Psoas muscle (tissue), 8 donors: ENCODE results near the gene PTS. TPM values are rescaled to one million over a fixed set of nuclear protein-coding genes. Genes with fewer than 3 reads are reported as not detected.

ENCODE experiments used
- ATAC-seq, 4 donors: fragments of 200-7000 bp; cut with Tn5 transposase; one replicate each; pipeline ENCODE4 v1.9.1; 2020; ENCODE audit warnings: moderate library complexity in 3 of 4, mild to moderate bottlenecking in 2 of 4
- DNase-seq, 2 donors: peaks; one replicate each; pipeline ENCODE4 v3.0.0-alpha.2; 2020
- H3K27ac ChIP-seq: fragments of 200-600 bp; one replicate; pipeline ENCODE4 v1.8.0; 2022
- H3K27me3 ChIP-seq, 3 donors: fragments of 200-600 bp in 1 of 3; one replicate each; pipeline versions ENCODE4 v1.6.1 to v1.8.0; 2013 to 2022; ENCODE audit warnings: low read length in 2 of 3, mild to moderate bottlenecking in 2 of 3, moderate library complexity in 1 of 3; ENCODE audit not compliant: insufficient read depth in 3 of 3
- H3K36me3 ChIP-seq, 2 donors: fragments of 200-600 bp in 1 of 2; one replicate each; pipeline versions ENCODE4 v1.6.1 to v1.8.0; 2013 to 2022; ENCODE audit warnings: low read depth in 1 of 2, mild to moderate bottlenecking in 1 of 2, moderate library complexity in 1 of 2; ENCODE audit not compliant: insufficient read depth in 1 of 2
- H3K4me1 ChIP-seq: fragments of 200-600 bp; one replicate; pipeline ENCODE4 v1.8.0; 2022
- H3K4me3 ChIP-seq: fragments of 200-600 bp; one replicate; pipeline ENCODE4 v1.8.0; 2022; ENCODE audit warnings: mild to moderate bottlenecking
- H3K9me3 ChIP-seq: fragments of 200-600 bp; one replicate; pipeline ENCODE4 v1.8.0; 2022
- CTCF ChIP-seq: fragments of 200-600 bp; IDR thresholded peaks from one replicate; pipeline ENCODE4 v1.8.0; 2022; ENCODE audit warnings: antibody characterized with exemption
- WGBS, 3 donors: extraction: QIAGEN DNeasy Blood & Tissue Kit; methylation state at CpG; one replicate each; pipeline versions ENCODE4 v1.1.6 to v1.1.7; 2013; 5-methylcytosine and 5-hydroxymethylcytosine counted together
- intact Hi-C, 2 donors: fragments of 100-400 bp; cut with DNase I; formaldehyde crosslinking; loops; one replicate each; pipeline versions ENCODE4 v1.11.0 to v1.14.2; 2022
- polyA plus RNA-seq, 3 donors: library from polyadenylated mRNA; stranded (reverse); fragments of 200-250 nt; gene quantifications; one replicate each; pipeline ENCODE4 v1.2.3, GENCODE V29; 2013
- total RNA-seq, 4 donors: library from RNA; stranded (reverse); fragmentation: NEBNext Ultra II Directional in 2 of 4; extraction: Animal tissue kit (Norgen Biotek cat#: 25700) in 2 of 4; gene quantifications; one replicate each; pipeline versions ENCODE4 v1.2.1 to v1.2.4, GENCODE V29; 2021 to 2023
- donor health status: healthy with polysubstance abuse.
- donor health status: DM: no; HTN: no; CAD: no; lungs with moderate emphysema.
- donor health status: Bipolar disorder and iron deficiency.
- donor health status: healthy.
- donor health status: DM: yes; HTN: yes; CAD: no.
- donor health status: DM: no; HTN: no; CAD: no.
- donor health status: DM: no; HTN: no; CAD: no.
- donor health status: DM: yes; HTN: yes; CAD: no.

PTS gene
- total and polyA plus RNA-seq, 7 donors: 26.5 to 83.6 (median 47.8) TPM

- WGBS, 3 donors: 83 to 88% (median 86%) methylated on average over 3 of the region's 3 CpGs
- intact Hi-C loops: no loop called here
- TF ChIP-seq CTCF: no peak
These were observed 52.6 kb downstream of the PTS start for GRCh38 chr11:112278803-112279202.

GRCh38 chr11:112279901-112280267, 53.7 kb downstream of the PTS start:
- peak; percentile 88 for TF ChIP-seq CTCF
- H3K4me3 ChIP-seq: peak overlapping the region; percentile 77
- no peaks in the 10 kb centered on the region for H3K36me3 ChIP-seq
- no peaks in the 10 kb centered on the region for H3K27me3 ChIP-seq
- no peaks in the 10 kb centered on the region for H3K4me1 ChIP-seq
- no peaks in the 10 kb centered on the region for H3K9me3 ChIP-seq
- peak overlapping the region; percentile 16 for H3K27ac ChIP-seq
- peak; percentile 79 to 91 (median 86) for ATAC-seq
- peak; percentile 74 to 75 for DNase-seq
- whole genome bisulfite sequencing, 3 donors: 2 to 5% (median 2%) methylated on average over 14 to 15 of the region's 15 CpGs
- intact Hi-C loops: loop anchor here (1.0 to 10.0 kb wide), 4 partner anchors 61 to 168 kb away; no protein-coding TSS in a partner anchor

More at GRCh38 chr11:112278803-112279202, 52.6 kb downstream of the PTS start:
- no peak for ATAC-seq
- Histone ChIP-seq H3K27ac (no peak overlapping the region), H3K4me3 (no peak overlapping the region), H3K4me1 (no peaks in the 10 kb centered on the region), H3K36me3 (no peaks in the 10 kb centered on the region), H3K9me3 (no peaks in the 10 kb centered on the region), H3K27me3 (no peaks in the 10 kb centered on the region)
- no peak for DNase-seq

- Histone ChIP-seq H3K27ac (peak overlapping the region; percentile 16), H3K27me3 (no peaks in the 10 kb centered on the region), H3K9me3 (no peaks in the 10 kb centered on the region), H3K36me3 (no peaks in the 10 kb centered on the region), H3K4me3 (peak overlapping the region; percentile 77), H3K4me1 (no peaks in the 10 kb centered on the region)
- DNase-seq (peak; percentile 33 to 61), ATAC-seq (peak; percentile 89 to 97 (median 92))
- intact Hi-C loops: loop anchor here (1.0 to 10.0 kb wide), 4 partner anchors 61 to 168 kb away; no protein-coding TSS in a partner anchor
- WGBS, 3 donors: 1 to 2% (median 2%) methylated on average over 18 of the region's 18 CpGs
- TF ChIP-seq CTCF: peak; percentile 70
These were observed 54.3 kb downstream of the PTS start for GRCh38 chr11:112280268-112281126.

GRCh38 chr11:112281726-112282125, 55.5 kb downstream of the PTS start:
- intact Hi-C loops: loop anchor here (2.0 to 10.0 kb wide), 3 partner anchors 63 to 169 kb away; no protein-coding TSS in a partner anchor
- no peak for ATAC-seq
- Histone ChIP-seq H3K4me3 (no peak overlapping the region), H3K9me3 (no peaks in the 10 kb centered on the region), H3K4me1 (no peaks in the 10 kb centered on the region), H3K27me3 (no peaks in the 10 kb centered on the region), H3K27ac (no peak overlapping the region), H3K36me3 (no peaks in the 10 kb centered on the region)
- no peak for DNase-seq
- TF ChIP-seq CTCF: no peak
- WGBS, 3 donors: 74 to 77% (median 75%) methylated on average over 4 of the region's 4 CpGs

Other genes with a start within 250 kb of the PTS start
- gene DLAT, start 201.0 kb upstream of the PTS start, total RNA-seq: 100 to 1,000 TPM in 1 of 4 donors, 10 to 100 TPM in 3; 61.2 to 167 (median 87.7) TPM
- gene DLAT, start 201.0 kb upstream of the PTS start, polyA plus RNA-seq: 10 to 100 TPM; 49.8 to 96.8 (median 56.7) TPM
- 1 to 10 TPM in 2 of 4 donors, under 1 TPM in 2; 0.49 to 1.3 (median 0.97) TPM for gene PIH1D2, start 152.4 kb upstream of the PTS start, total RNA-seq
- gene PIH1D2, start 152.4 kb upstream of the PTS start, polyA plus RNA-seq: 1 to 10 TPM; 1.2 to 3.0 (median 1.8) TPM
- 10 to 100 TPM in 2 of 4 donors, 1 to 10 TPM in 2; 9.3 to 13.8 (median 10.8) TPM for gene NKAPD1, start 152.1 kb upstream of the PTS start, total RNA-seq
- gene NKAPD1, start 152.1 kb upstream of the PTS start, polyA plus RNA-seq: 10 to 100 TPM in 1 of 3 donors, 1 to 10 TPM in 2; 8.5 to 21.6 (median 9.0) TPM
- 100 to 1,000 TPM in 1 of 4 donors, 10 to 100 TPM in 3; 86.6 to 105 (median 90.6) TPM for gene TIMM8B, start 139.7 kb upstream of the PTS start, total RNA-seq
- 100 to 1,000 TPM in 2 of 3 donors, 10 to 100 TPM in 1; 84.3 to 152 (median 120) TPM for gene TIMM8B, start 139.7 kb upstream of the PTS start, polyA plus RNA-seq
- gene SDHD, start 139.6 kb upstream of the PTS start, total RNA-seq: 100 to 1,000 TPM; 168 to 264 (median 192) TPM
- gene SDHD, start 139.6 kb upstream of the PTS start, polyA plus RNA-seq: 100 to 1,000 TPM; 219 to 256 (median 234) TPM
- gene IL18, start 62.3 kb upstream of the PTS start, total RNA-seq: 10 to 100 TPM in 2 of 4 donors, 1 to 10 TPM in 2; 3.0 to 66.4 (median 10.4) TPM
- 10 to 100 TPM in 1 of 3 donors, 1 to 10 TPM in 1, under 1 TPM in 1; 0.86 to 13.0 (median 1.2) TPM for gene IL18, start 62.3 kb upstream of the PTS start, polyA plus RNA-seq
- under 1 TPM in 1 of 4 donors, not detected in 3; 0.48 TPM for gene TEX12, start 59.1 kb upstream of the PTS start, total RNA-seq
- under 1 TPM; 0.28 to 0.35 (median 0.33) TPM for gene TEX12, start 59.1 kb upstream of the PTS start, polyA plus RNA-seq
- 10 to 100 TPM in 2 of 4 donors, 1 to 10 TPM in 2; 4.7 to 42.4 (median 19.2) TPM for gene BCO2, start 50.9 kb upstream of the PTS start, total RNA-seq
- gene BCO2, start 50.9 kb upstream of the PTS start, polyA plus RNA-seq: 1 to 10 TPM; 3.5 to 5.7 (median 5.2) TPM
- not detected for gene PLET1, start 34.4 kb downstream of the PTS start, total RNA-seq
- gene PLET1, start 34.4 kb downstream of the PTS start, polyA plus RNA-seq: not detected